Measurements from ENCODE around the gene FHOD3.

FHOD3 gene

DNA sequence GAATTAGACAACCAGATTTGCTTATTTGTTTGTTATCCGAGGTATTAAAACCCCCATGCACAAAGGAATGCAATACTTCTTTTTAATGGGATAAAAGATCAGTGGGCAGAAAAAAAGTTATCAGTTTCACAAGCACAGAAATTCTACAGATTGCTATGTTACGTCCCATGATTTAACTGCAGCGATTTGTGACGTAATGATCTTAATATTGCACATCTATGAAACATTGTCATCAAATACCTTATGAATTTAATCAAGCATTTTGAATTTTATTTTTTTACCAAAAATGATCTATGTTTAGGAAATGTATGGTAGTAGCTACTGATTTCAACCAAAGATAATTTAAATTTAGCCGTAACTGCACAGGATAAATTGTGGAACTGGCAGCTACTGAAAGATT, 138.9 kb downstream of the FHOD3 start:
- H3K4me1 ChIP-seq, result peaks cover 6% of the 10 kb centered on the region
- no peaks in the 10 kb centered on the region for H3K27me3 ChIP-seq
- H3K27ac ChIP-seq, result no peak overlapping the region

DNA sequence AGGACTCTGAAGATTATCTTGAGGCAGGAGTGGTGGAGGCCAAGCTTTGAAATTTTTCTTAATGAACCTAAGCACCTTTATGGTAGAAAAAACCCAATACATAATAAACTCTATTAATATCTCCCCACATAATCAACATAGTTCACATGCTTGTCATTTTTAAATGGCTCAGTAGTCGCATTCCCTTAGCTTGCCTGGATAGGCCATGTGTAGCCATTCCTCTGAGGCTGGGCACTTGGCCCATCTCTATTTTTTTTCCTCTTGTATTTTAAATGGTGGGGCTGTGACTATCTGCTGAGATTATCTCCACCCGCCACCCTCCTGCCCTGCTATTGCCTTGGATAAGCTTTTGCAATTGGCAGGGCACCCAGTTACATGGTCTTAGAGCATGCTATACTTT, 143.1 kb downstream of the FHOD3 start:
- Histone ChIP-seq H3K36me3 (no peaks in the 10 kb centered on the region), H3K27ac (no peak overlapping the region), H3K9ac (no peak overlapping the region), H3K4me2 (peak overlapping the region; percentile 37; the same call in 1 of the 2 replicates), H4K20me1 (no peaks in the 10 kb centered on the region), H3K4me3 (no peak overlapping the region), H3K27me3 (no peaks in the 10 kb centered on the region), H3K9me3 (no peaks in the 10 kb centered on the region), H3K4me1 (peaks cover 6% of the 10 kb centered on the region)
- TF ChIP-seq Cebpa-rat (IDR thresholded peaks at IDR 0.05), result no peak

More for the DNA sequence above, 138.9 kb downstream of the FHOD3 start:
- Histone ChIP-seq H3K4me3 (no peak overlapping the region), H3K36me3 (no peaks in the 10 kb centered on the region), H3K9ac (no peak overlapping the region), H4K20me1 (no peaks in the 10 kb centered on the region), H3K9me3 (no peaks in the 10 kb centered on the region), H3K4me2 (no peak overlapping the region)
- no peak for TF ChIP-seq Cebpa-rat (IDR thresholded peaks at IDR 0.05)

DNA sequence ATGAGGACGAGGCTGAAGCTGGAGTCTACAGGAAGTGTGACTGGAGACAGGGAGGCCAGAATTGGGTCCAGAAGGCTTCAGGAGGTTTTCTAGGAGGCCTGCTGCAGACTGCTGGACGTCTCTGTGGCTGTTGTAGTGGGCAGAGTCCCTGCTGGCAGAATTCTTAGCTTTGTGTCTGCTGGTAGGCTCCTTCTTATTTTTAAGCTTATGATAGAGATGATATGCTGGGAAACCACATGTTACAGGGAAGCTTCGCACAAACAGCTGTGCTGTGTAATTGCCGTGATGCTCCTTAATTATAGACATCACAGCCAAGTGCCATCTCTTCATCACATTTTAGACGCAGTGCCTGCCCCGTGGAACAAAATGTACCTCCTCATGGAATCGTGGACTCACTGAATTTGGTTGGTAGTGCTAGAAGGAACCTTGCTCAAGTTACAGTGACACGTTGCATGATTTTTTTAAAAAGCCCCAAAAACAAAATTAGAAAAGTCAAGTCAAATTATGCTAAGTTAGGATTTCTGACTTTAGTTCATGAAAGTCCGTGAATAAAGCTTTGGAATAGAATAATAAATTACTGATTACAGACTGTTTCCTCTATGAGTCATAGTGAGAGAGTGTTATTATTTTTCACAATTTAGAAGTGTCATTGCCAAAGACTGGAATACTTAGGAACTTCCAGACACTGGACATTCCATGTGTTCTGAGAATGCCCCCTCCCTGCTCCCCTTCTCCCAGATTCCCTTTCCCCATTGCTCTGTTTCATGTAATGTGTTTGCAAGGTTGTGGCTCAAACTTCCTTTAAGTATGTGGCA, 144.1 kb downstream of the FHOD3 start:
- no peak overlapping the region for H3K9ac ChIP-seq
- H3K27me3 ChIP-seq, result no peaks in the 10 kb centered on the region
- no peak overlapping the region for H3K4me2 ChIP-seq
- H3K9me3 ChIP-seq, result no peaks in the 10 kb centered on the region
- no peaks in the 10 kb centered on the region for H3K36me3 ChIP-seq
- no peak overlapping the region for H3K4me3 ChIP-seq
- peaks cover 6% of the 10 kb centered on the region for H3K4me1 ChIP-seq
- H3K27ac ChIP-seq, result no peak overlapping the region
- H4K20me1 ChIP-seq, result no peaks in the 10 kb centered on the region
- no peak for TF ChIP-seq Cebpa-rat (IDR thresholded peaks at IDR 0.05)

DNA sequence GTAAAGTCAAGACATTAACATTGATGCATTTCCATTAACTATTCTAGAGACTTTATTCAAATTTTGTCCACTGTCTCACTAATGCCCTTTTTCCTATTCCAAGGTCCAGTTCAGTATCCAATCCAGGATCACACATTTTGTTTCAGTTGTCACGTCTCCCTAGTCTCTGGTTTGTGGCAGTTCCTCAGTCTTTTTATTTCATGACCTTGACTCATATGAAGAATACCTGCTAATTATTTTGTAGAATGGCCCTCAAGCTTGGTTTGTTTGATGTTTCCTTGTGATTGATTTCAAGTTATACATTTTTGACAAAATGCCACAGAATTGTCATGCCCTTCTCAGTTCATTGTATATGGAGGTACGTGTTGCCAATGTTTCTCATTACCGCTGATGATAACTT, 145.2 kb downstream of the FHOD3 start:
- H3K27ac ChIP-seq, result no peak overlapping the region

DNA sequence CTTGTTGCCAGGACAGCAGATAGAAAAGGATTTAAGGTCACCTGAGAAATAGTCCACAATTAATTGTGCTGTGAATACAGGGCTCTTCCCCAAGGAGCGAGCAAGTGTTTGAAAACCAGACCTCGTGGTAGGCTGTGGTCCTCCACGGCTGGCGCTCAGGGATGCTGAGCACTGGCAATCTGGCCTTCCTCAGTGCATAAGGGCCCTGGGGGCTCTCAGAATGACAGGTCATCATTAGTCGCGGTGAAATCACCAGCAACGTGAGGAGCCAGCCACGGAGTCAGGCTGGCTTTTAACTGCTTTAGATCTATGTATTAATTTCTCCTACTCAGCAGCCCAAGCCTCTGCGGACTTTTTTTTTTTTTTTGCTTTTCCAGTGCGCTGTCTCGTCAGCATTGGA, 148.5 kb downstream of the FHOD3 start:
- Histone ChIP-seq H4K20me1 (no peaks in the 10 kb centered on the region; the same call in 1 of the 2 replicates), H3K9me3 (no peaks in the 10 kb centered on the region), H3K4me3 (no peak overlapping the region), H3K27ac (no peak overlapping the region), H3K4me1 (peaks cover 24% of the 10 kb centered on the region), H3K9ac (no peak overlapping the region), H3K36me3 (no peaks in the 10 kb centered on the region), H3K4me2 (no peak overlapping the region), H3K27me3 (no peaks in the 10 kb centered on the region)
- no peak for TF ChIP-seq Cebpa-rat (IDR thresholded peaks at IDR 0.05)

More for the DNA sequence above, 145.2 kb downstream of the FHOD3 start:
- no peaks in the 10 kb centered on the region; the same call in 1 of the 2 replicates for H4K20me1 ChIP-seq
- TF ChIP-seq Cebpa-rat (IDR thresholded peaks at IDR 0.05), result no peak
- H3K27me3 ChIP-seq, result no peaks in the 10 kb centered on the region
- no peak overlapping the region for H3K9ac ChIP-seq
- peaks cover 15% of the 10 kb centered on the region for H3K4me1 ChIP-seq
- no peak overlapping the region for H3K4me3 ChIP-seq
- H3K4me2 ChIP-seq, result no peak overlapping the region
- H3K36me3 ChIP-seq, result no peaks in the 10 kb centered on the region
- H3K9me3 ChIP-seq, result no peaks in the 10 kb centered on the region

DNA sequence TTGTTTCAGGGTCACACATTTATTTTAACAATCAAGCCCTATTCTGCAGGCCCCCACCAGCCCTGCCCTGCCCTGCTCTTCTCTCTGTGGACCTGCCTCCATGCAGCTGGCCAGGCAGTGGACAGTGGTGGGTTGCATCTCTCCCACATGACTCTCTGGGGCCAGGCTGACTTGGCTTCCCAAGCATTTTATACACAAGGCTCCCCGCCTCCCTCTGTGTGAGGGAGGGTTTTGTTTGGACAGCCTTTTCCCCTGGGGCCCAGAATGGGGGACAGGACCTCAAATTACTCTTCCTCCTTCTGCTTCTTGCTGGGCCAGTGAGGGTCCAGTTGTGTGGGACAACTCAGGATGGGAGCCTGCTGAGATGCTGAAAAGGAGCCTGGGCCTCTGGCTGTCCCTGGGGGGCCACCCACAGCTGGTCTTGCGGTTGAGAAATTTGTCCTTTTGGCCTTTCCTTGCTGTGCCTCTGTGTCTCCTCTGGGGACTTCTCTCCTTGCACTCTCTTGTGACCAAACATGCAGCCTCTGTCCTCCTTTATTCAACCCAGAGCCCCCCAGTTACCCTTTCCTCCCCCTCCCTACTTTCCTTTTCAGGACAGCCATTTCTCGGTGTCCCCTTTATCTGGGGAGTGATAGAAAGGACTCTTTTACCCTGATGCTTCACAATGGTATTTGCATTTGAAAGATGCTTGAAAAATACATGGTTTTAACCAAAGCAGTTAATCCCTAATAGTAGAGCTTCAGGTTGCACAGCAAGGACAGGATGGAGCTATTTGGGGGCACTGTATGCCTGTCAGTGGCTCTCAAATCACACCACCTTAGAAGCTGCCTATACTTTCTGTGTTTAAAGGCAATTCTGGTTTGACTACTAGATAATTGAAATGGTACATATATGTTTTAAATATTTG, 151.1 kb downstream of the FHOD3 start:
- 0 out of 2 replicates have a peak overlapping the region, but pooled peaks have one; percentile 7 for H3K27ac ChIP-seq
- peaks cover 24% of the 10 kb centered on the region for H3K4me1 ChIP-seq
- no peak overlapping the region for H3K9ac ChIP-seq
- no peaks in the 10 kb centered on the region for H3K27me3 ChIP-seq
- peak overlapping the region; percentile 76 for H3K4me2 ChIP-seq
- no peaks in the 10 kb centered on the region for H3K36me3 ChIP-seq
- no peak overlapping the region for H3K4me3 ChIP-seq
- no peaks in the 10 kb centered on the region; the same call in 1 of the 2 replicates for H4K20me1 ChIP-seq
- no peak for TF ChIP-seq Cebpa-rat (IDR thresholded peaks at IDR 0.05)
- no peaks in the 10 kb centered on the region for H3K9me3 ChIP-seq

DNA sequence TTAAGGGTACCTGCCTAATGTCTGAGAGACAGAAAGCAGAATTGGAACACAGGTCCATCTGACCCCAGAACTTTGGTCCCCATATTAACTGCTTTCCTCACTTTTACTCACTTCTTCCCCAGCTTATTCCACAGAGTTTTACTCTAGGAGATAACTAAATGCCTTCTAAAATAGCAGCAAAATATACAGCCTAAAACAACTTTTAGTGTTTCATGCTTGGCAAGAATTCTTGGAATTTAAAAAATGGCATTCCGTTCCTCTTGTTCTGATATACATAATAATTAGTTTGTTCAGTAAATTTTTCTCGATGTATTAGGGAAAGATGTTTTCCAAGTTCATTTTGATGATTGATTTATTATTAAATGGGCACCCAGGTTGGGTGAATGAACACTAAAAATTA, 151.9 kb downstream of the FHOD3 start:
- peaks cover 24% of the 10 kb centered on the region for H3K4me1 ChIP-seq
- H3K9ac ChIP-seq, result no peak overlapping the region
- H3K27ac ChIP-seq, result no peak overlapping the region
- H3K4me3 ChIP-seq, result no peak overlapping the region
- no peak for TF ChIP-seq Cebpa-rat (IDR thresholded peaks at IDR 0.05)
- H3K36me3 ChIP-seq, result no peaks in the 10 kb centered on the region
- H3K27me3 ChIP-seq, result no peaks in the 10 kb centered on the region
- H3K4me2 ChIP-seq, result no peak overlapping the region
- no peaks in the 10 kb centered on the region; the same call in 1 of the 2 replicates for H4K20me1 ChIP-seq
- H3K9me3 ChIP-seq, result no peaks in the 10 kb centered on the region

DNA sequence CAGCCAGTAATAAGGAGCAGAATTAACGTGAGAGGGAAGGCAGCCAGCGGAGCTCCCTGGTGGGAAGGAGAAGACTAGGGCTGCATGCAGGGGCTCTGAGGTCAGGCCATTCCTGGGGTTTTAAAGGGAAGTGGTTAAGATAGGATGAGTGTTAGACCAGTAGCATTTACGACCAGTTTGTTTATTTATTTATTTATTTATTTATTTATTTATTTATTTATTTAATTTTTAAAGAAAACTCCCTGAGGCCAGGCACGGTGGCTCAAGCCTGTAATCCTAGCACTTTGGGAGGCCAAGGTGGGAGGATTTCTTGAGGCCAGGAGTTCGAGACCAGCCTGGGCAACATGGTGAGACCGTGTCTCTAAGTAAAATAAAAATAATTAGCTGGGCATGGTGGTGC, 152.8 kb downstream of the FHOD3 start:
- Histone ChIP-seq H3K27ac (no peak overlapping the region), H3K4me2 (no peak overlapping the region)

DNA sequence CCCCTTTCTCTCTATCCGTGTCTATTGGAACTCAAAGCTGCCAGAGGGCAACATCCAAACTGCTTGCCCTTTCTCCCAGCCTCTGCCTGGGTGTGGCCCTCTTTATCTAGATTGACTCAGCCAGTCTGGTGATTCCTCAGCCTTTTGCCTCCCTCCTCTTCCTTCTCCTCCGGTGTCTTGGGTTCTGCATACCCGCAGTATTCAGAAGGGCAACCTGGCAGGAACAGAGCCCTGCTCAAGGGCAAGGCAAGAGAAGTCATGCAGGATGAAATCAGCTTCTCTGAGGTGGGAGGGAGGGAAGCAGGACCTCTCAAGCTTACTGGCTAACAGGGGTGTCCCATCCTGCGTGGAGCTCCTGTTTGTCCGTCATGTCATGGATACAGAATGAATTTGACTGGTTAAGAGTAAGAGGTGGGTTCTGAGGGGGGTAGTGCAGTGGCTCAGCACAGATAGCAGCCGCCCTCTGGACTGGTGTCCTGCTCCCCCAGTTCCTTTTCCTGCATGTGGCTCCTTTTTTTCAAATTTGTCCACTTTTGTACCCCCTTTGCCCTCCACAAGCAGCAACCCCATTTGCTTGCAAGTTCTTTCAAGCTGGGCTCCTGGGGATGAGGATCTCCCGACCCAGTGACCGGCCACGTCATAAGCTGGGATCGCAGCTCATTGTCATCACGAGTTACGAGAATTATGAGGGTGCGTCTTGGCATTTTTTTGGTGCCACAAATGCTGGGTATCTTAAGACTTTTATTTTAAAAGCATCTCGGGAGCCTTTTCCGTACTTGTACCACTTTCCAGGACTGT, 154.1 kb downstream of the FHOD3 start:
- TF ChIP-seq Cebpa-rat (IDR thresholded peaks at IDR 0.05), result no peak
- no peak overlapping the region for H3K27ac ChIP-seq

More for the DNA sequence above, 152.8 kb downstream of the FHOD3 start:
- Histone ChIP-seq H3K27me3 (no peaks in the 10 kb centered on the region), H3K9ac (no peak overlapping the region), H3K36me3 (no peaks in the 10 kb centered on the region), H3K4me1 (peaks cover 24% of the 10 kb centered on the region), H3K4me3 (no peak overlapping the region), H3K9me3 (no peaks in the 10 kb centered on the region), H4K20me1 (no peaks in the 10 kb centered on the region; the same call in 1 of the 2 replicates)
- no peak for TF ChIP-seq Cebpa-rat (IDR thresholded peaks at IDR 0.05)

More for the DNA sequence above, 154.1 kb downstream of the FHOD3 start:
- Histone ChIP-seq H3K4me2 (no peak overlapping the region), H3K9ac (no peak overlapping the region), H3K9me3 (no peaks in the 10 kb centered on the region), H3K4me1 (peaks cover 24% of the 10 kb centered on the region), H4K20me1 (no peaks in the 10 kb centered on the region; the same call in 1 of the 2 replicates), H3K27me3 (no peaks in the 10 kb centered on the region), H3K4me3 (no peak overlapping the region), H3K36me3 (no peaks in the 10 kb centered on the region)

Measured in BLaER1 (cell line).